Heart left ventricle (tissue), 16 donors: ENCODE data around the gene CPT2. TPM values are rescaled to one million over a fixed set of nuclear protein-coding genes. Genes with fewer than 3 reads are reported as not detected.

Source experiments
- ATAC-seq, 4 donors: fragments of 200-7000 bp; cut with Tn5 transposase; one replicate each; pipeline ENCODE4 v1.9.1; 2020 to 2022; ENCODE audit warnings: moderate library complexity in 4 of 4, mild to moderate bottlenecking in 3 of 4, moderate number of reproducible peaks in 1 of 4
- DNase-seq, 5 donors: peaks; one replicate each; pipeline ENCODE4 v3.0.0-alpha.2; 2020
- H3K27ac ChIP-seq, 12 donors: fragments of 200-600 bp; sonication (generic) in 4 of 12; one replicate each; pipeline versions ENCODE4 v1.5.0 to v1.8.0; 2016 to 2022; ENCODE audit warnings: mild to moderate bottlenecking in 2 of 12
- H3K27me3 ChIP-seq, 9 donors: fragments of 200-600 bp; sonication (generic) in 2 of 9; one replicate each; pipeline versions ENCODE4 v1.5.1 to v1.8.0; 2016 to 2022; ENCODE audit warnings: mild to moderate bottlenecking in 3 of 9
- H3K36me3 ChIP-seq, 9 donors: fragments of 200-600 bp; sonication (generic) in 2 of 9; one replicate each; pipeline versions ENCODE4 v1.5.0 to v1.8.0; 2018 to 2022; ENCODE audit warnings: mild to moderate bottlenecking in 2 of 9
- H3K4me1 ChIP-seq, 12 donors: fragments of 200-600 bp; sonication (generic) in 4 of 12; one replicate each; pipeline versions ENCODE4 v1.5.0 to v1.8.0; 2016 to 2022; ENCODE audit warnings: mild to moderate bottlenecking in 3 of 12
- H3K4me3 ChIP-seq, 12 donors: fragments of 200-600 bp; sonication (generic) in 4 of 12; one replicate each; pipeline versions ENCODE4 v1.5.0 to v1.8.0; 2017 to 2022; ENCODE audit warnings: mild to moderate bottlenecking in 9 of 12, moderate library complexity in 4 of 12
- H3K9me3 ChIP-seq, 12 donors: fragments of 200-600 bp; sonication (generic) in 4 of 12; one replicate each; pipeline versions ENCODE4 v1.5.0 to v1.8.0; 2016 to 2022; ENCODE audit warnings: mild to moderate bottlenecking in 1 of 12
- CTCF ChIP-seq, 12 donors: fragments of 200-600 bp; sonication (generic) in 4 of 12; IDR thresholded peaks; one replicate each; pipeline versions ENCODE4 v1.5.0 to v1.8.0; 2018 to 2022; ENCODE audit warnings: antibody characterized with exemption in 12 of 12, mild to moderate bottlenecking in 5 of 12
- POLR2A ChIP-seq, 2 donors: fragments of 450-650 bp; IDR thresholded peaks; one replicate each; pipeline ENCODE4 v1.6.1; 2017; ENCODE audit warnings: antibody characterized with exemption in 2 of 2, mild to moderate bottlenecking in 2 of 2, moderate library complexity in 2 of 2
- WGBS, 4 donors: extraction: QIAGEN DNeasy Blood & Tissue Kit in 2 of 4; methylation state at CpG; one replicate each; pipeline versions ENCODE4 v1.1.5 to v1.1.7; 2013 to 2018; 5-methylcytosine and 5-hydroxymethylcytosine counted together
- intact Hi-C, 10 donors: fragments of 100-400 bp; cut with DNase I; formaldehyde crosslinking; loops; one replicate each; pipeline versions ENCODE4 v1.11.1 to v1.14.2; 2022
- polyA plus RNA-seq, 2 donors: library from polyadenylated mRNA; stranded (reverse); fragments of 200-250 nt; gene quantifications; one replicate each; pipeline ENCODE4 v1.2.3, GENCODE V29; 2013
- total RNA-seq, 9 donors: library from RNA; depleted of rRNA in 2 of 9; stranded (reverse); fragments of >200 nt in 2 of 9; fragmentation: NEBNext Ultra II Directional in 3 of 9; extraction: Animal tissue kit (Norgen Biotek cat#: 25700) in 3 of 9; gene quantifications; one replicate each; pipeline versions ENCODE4 v1.1.0 to v1.2.4, GENCODE V29; 2016 to 2023
- donor health status: ischemic (EF 13 %, LVEDD 7.1; RV severe dilation, severe dysfunction).
- donor health status: healthy with polysubstance abuse.
- donor health status: DM: no; HTN: yes; CAD: no.
- donor health status: DM: no; HTN: no; CAD: no.
- donor health status: ischemic (EF 25% LVEDD 6.9; RV normal size, moderate dysfunction).
- donor health status: ischemic (EF 25% LVEDD 5.7; RV mildly dilated, moderate dysfunction).
- donor health status: healthy.
- donor health status: DM: yes; HTN: yes; CAD: no.
- donor health status: ischemic (EF 35%, LVEDD 5.7; RV mildly dilated, moderate dysfunction).
- donor health status: nonischemic (EF 11% LVEDD 7.7; RV severe dilation, severe dysfunction).
- donor health status: DM: yes; HTN: yes; CAD: no.
- donor health status: PGD.
- donor health status: ischemic (EF 29% LVEDD 5.4; RV normal size, mild dysfunction).
- donor health status: nonischemic (EF 23%, LVEDD 6.1; RV moderate dilation, normal function).

CPT2 gene
- total and polyA plus RNA-seq, 11 donors = 14.7 to 62.3 (median 34.0) TPM

- intact Hi-C loops = loop anchor here in 1 of 10 donors (10.0 kb wide), 1 partner anchor 319 kb away; no protein-coding TSS in a partner anchor
- Histone ChIP-seq H3K4me3 (no peak overlapping the region), H3K4me1 (no peaks in the 10 kb centered on the region), H3K9me3 (no peaks in the 10 kb centered on the region), H3K36me3 (no peaks in the 10 kb centered on the region), H3K27me3 (no peaks in the 10 kb centered on the region), H3K27ac (no peak overlapping the region)
- ATAC-seq (no peak), DNase-seq (no peak)
- 89 to 92% (median 90%) methylated on average over 3 of the region's 3 CpGs for WGBS, 4 donors
- TF ChIP-seq POLR2A (IDR thresholded peaks at IDR 0.05) = no peak
- no peak for TF ChIP-seq CTCF (IDR thresholded peaks at IDR 0.05)
Observed at GRCh38 chr1:53153752-53154151, 42.9 kb upstream of the CPT2 start.

- Histone ChIP-seq H3K36me3 (no peaks in the 10 kb centered on the region), H3K9me3 (no peaks in the 10 kb centered on the region), H3K27ac (no peak overlapping the region), H3K27me3 (no peaks in the 10 kb centered on the region), H3K4me1 (no peaks in the 10 kb centered on the region), H3K4me3 (no peak overlapping the region)
- DNase-seq = no peak
- TF ChIP-seq POLR2A (IDR thresholded peaks at IDR 0.05) (no peak), CTCF (IDR thresholded peaks at IDR 0.05) (no peak)
- ATAC-seq = no peak
- WGBS, 4 donors = 74 to 89% (median 83%) methylated on average over 8 of the region's 8 CpGs
- intact Hi-C loops = loop anchor here in 1 of 10 donors (10.0 kb wide), 1 partner anchor 320 kb away; no protein-coding TSS in a partner anchor
Observed at GRCh38 chr1:53154859-53155438, 41.7 kb upstream of the CPT2 start.

GRCh38 chr1:53155534-53155933 is 41.1 kb upstream of the CPT2 start:
- H3K4me3 ChIP-seq = no peak overlapping the region
- H3K36me3 ChIP-seq = no peaks in the 10 kb centered on the region
- no peaks in the 10 kb centered on the region for H3K27me3 ChIP-seq
- H3K4me1 ChIP-seq = no peaks in the 10 kb centered on the region
- 77 to 91% (median 89%) methylated on average over 1 of the region's 1 CpG for WGBS, 4 donors
- no peak overlapping the region for H3K27ac ChIP-seq
- intact Hi-C loops = loop anchor here in 1 of 10 donors (10.0 kb wide), 1 partner anchor 321 kb away; no protein-coding TSS in a partner anchor
- no peaks in the 10 kb centered on the region for H3K9me3 ChIP-seq
- TF ChIP-seq POLR2A (IDR thresholded peaks at IDR 0.05) (no peak), CTCF (IDR thresholded peaks at IDR 0.05) (no peak)
- no peak for DNase-seq
- no peak for ATAC-seq

- WGBS, 4 donors = 84 to 92% (median 88%) methylated on average over 7 of the region's 7 CpGs
- Histone ChIP-seq H3K4me1 (no peaks in the 10 kb centered on the region), H3K27me3 (no peaks in the 10 kb centered on the region), H3K9me3 (no peaks in the 10 kb centered on the region), H3K27ac (no peak overlapping the region), H3K4me3 (no peak overlapping the region), H3K36me3 (no peaks in the 10 kb centered on the region)
- intact Hi-C loops = loop anchor here in 1 of 10 donors (10.0 kb wide), 1 partner anchor 321 kb away; no protein-coding TSS in a partner anchor
- DNase-seq = no peak
- ATAC-seq = no peak
- no peak for TF ChIP-seq CTCF (IDR thresholded peaks at IDR 0.05)
- TF ChIP-seq POLR2A (IDR thresholded peaks at IDR 0.05) = no peak
Observed at GRCh38 chr1:53155945-53156344, 40.7 kb upstream of the CPT2 start.
